Measurements from ENCODE around the gene IL15RA.

GRCh38 chr10:5989756-5990155, 12.4 kb upstream of the IL15RA start:
- TF ChIP-seq, protein P1, sequence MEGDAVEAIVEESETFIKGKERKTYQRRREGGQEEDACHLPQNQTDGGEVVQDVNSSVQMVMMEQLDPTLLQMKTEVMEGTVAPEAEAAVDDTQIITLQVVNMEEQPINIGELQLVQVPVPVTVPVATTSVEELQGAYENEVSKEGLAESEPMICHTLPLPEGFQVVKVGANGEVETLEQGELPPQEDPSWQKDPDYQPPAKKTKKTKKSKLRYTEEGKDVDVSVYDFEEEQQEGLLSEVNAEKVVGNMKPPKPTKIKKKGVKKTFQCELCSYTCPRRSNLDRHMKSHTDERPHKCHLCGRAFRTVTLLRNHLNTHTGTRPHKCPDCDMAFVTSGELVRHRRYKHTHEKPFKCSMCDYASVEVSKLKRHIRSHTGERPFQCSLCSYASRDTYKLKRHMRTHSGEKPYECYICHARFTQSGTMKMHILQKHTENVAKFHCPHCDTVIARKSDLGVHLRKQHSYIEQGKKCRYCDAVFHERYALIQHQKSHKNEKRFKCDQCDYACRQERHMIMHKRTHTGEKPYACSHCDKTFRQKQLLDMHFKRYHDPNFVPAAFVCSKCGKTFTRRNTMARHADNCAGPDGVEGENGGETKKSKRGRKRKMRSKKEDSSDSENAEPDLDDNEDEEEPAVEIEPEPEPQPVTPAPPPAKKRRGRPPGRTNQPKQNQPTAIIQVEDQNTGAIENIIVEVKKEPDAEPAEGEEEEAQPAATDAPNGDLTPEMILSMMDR (IDR thresholded peaks at IDR 0.05) = no peak
- TF ChIP-seq POLR2AphosphoS5 (IDR thresholded peaks at IDR 0.05) = no peak
- TF ChIP-seq EP300 (IDR thresholded peaks at IDR 0.05) = no peak
- TF ChIP-seq POLR2A (IDR thresholded peaks at IDR 0.05) = no peak
